ENCODE measurements around the gene SLC30A7.
"Not testable (repeated sequence)": the region's sequence is repeated elsewhere in the genome, so short reads cannot be mapped to it uniquely, and the experiment has no call there.

Gene SLC30A7

DNA sequence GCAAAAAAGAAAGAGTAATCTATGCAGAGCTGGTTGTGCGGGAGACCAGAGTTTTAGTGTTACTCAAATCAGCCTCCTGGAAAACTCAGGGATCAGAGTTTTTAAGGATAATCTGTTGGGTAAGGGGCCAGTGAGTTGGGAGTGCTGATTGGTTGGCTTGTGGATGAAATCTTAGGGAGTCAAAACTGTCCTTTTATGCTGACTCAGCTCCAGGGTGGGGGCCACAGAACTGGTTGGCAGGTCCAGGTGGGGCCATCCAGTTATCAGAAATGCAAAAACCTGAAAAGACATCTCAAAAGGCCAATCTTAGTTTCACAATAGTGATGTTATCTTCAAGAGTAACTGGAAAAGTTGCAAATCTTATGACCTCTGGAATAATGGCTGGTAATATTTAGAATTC lies 4.5 kb upstream of the SLC30A7 start:
- DNase-seq (ENCODE audit: low read depth), result no peak

DNA sequence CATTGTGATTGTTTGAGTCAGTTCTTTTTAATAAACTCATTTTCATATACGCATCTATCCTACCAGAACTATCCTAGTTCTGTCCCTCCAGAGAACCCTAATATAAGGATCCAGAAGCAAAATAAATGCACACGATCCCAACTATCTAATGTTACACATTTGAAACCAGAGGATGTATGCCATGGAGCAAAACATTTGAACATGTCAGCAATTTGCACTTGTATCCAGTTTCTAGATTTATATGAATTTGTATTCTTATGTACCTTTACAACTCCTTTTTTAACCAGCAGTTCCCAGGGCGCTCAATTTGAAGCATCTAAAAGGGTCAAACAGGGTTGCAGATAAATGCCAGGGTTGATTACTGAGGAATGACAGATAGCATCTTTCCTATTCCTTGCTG lies 3.3 kb upstream of the SLC30A7 start:
- no peak for DNase-seq (ENCODE audit: low read depth)

DNA sequence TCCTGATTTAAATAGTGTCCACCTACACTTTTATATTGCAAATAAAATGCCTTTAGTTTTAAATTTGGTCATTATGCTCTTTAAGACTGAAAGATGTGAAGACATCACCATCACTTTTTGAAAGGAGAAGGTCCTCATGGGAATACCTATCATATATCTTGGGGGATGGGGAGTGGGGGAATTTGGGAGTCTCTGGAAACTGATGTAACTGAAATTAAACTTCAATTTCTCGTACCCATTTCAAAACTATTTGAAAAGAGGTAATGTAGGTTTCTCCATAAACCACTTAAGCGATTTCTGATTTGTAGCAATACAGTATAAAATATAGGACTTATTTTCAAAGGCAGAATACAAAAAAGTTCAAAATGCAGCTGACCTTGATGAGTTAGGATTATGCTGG lies 2.2 kb upstream of the SLC30A7 start:
- DNase-seq (ENCODE audit: low read depth), result no peak

DNA sequence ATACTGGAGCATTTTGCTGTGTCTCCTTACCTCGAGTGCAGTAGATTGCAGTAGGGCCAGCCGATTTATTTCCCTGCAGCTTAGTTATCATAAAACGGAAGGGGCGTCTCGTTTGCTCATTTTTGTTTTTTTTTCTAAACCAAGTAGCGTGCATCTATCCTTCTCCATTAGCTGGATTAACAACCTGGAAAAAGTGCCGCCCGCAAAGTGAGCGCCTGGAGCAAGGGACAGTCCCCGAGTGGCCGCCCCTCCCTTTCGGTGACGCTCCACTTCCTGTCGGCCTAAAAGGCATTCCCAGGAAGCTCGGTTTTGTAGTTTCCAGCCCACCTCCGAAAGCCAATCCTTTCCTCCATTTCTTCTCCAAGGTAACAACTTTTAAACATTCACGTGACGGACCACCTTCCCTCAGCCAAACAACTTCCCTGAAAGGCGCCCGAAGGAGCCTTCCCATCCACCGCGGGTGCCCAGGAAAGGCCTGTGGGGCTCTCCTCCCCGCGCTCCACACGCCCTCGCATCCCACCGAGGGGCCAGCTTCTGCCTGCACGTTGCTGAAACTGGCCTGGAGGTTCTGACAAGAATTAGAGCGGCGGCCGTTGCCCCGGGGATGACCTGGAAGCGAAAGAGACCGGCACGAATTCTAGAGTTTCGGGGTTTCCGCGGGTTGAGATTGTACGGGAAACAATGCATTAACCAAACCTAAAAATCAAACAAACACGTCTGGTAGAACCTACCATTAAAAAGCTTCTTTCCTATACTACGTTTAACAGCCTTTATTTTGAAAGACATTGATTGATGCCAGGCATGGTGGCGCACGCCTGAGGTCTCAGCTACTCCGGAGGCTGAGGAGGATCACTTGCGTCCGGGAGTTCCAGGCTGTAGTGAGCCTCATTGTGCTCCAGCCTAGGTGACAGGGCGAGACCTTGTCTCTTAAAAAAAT lies 1.0 kb upstream of the SLC30A7 start, which contains the start of gene EXTL2:
Gene EXTL2, minus strand, starts transcription at position 240 of the 937 bp plus-strand sequence. CDS start 6,085 bp downstream, outside the sequence.
- DNase-seq (ENCODE audit: low read depth), result peak; percentile 64

DNA sequence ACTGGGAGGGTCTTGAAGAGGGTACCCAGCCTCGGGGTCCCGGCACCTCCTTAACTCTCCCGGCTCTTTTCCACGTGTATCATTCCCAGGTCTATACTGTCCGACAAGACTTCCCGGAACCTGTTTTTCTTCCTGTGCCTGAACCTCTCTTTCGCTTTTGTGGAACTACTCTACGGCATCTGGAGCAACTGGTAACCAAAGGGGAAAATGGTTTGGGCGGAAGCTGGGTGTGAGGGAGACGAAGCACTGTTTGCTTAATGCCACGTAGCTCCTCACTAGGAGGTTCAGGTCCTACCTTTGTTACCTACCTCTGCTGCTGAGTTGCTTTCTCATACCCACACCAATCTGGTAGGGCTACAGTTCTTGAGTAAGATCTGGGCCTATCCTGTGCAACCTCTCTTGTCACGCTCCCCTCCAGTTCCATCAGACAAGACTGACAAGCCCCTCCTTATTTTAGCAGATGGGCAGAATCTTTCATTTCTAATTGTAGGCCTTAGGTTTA lies 642 bp downstream of the SLC30A7 start:
- DNase-seq (ENCODE audit: low read depth), result peak; percentile 78

DNA sequence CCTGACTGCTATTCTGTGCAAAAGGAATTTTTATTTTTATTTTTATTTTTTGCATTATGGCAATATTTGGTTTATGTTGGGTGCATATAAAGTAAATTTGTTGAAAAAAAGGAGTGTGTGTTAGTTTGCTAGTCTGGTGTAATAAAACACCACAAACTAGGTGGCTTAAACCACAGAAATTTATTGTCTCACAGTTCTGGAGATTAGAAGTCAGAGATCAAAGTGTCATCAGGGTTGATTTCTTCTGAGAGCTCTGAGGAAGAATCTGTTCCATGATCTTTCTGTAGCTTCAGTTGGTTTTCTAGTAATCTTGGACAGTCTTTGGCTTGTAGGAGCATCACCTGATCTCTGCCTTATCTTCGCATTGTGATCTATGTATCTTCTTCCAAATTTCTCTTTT lies 6.5 kb downstream of the SLC30A7 start:
- peak; percentile 8 for DNase-seq (ENCODE audit: low read depth)

DNA sequence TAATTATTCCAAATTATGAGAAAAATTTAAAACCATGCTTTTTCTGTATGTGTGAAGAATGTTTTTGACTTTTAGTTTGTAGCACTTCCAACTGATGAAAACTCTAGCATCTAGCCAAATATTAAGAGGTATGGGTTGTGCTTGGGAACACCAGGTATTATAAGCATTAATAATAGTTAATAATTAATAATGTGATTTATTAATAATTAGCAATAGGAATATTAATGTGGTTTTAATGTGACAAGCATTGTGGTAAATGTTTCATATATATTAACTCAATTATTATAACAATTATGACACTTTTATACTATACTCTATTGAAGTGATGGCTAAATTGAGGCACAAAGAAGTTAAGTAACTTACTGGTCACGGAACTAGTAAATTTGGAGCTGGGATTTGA lies 7.9 kb downstream of the SLC30A7 start:
- DNase-seq (ENCODE audit: low read depth), result no peak

DNA sequence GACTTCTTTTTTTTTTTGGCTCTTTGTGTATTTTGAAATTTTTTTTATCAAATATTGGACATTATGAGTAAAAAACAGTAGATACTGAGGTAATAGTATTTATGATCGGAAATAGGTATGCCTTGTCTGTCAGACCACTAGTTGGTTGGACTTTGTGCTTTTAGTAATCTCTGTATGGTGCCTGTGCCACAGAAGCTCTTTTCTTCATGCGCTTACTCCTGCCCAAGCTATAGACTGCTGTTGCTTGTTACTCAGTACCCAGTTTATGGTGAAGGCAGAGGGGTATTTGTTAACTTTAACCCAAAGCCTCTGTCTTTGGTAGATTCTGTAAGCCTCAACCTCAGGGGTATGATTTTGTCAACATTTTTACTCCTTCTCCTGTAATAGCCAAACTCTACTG lies 8.6 kb downstream of the SLC30A7 start:
- no peak for DNase-seq (ENCODE audit: low read depth)

DNA sequence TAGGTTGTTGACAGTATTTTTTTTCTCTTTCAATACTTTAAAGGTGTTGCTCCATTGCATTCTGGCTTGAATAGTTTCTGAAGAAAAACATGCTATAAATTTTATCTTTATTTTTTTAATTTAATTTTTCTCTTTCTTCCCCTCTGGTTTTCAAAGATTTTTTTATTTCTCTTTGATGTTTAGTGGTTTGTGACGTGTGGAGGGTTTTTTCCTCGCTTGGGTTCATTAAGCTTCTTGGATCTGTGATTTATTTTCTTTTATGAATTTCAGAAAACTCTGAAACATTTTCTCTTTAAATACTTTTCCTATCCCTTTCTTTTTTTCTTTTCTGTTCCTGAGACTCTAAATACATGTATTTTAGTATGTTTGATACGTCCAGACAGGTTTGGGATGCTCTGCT lies 9.3 kb downstream of the SLC30A7 start:
- DNase-seq (ENCODE audit: low read depth), result no peak

DNA sequence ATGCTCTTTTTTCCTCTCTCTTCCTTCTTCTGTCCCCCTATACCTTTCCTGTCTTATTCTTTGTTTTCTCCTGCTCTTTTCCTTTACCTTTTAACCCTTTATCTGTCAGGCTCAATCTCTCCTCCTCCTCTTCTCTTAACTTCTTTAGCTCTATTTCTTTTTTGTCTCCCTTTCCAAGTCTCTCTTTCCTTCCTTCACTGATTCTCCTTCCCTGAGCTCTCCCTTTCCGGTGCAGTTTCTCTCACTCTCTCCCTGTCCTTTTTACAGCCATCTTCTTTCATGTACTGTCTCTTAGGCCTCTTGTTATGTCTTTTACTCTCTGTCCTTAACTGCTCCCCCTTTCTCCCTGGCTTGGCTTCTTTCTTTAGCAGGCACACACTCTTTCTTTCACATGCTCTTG lies 12.0 kb downstream of the SLC30A7 start:
- no peak for DNase-seq (ENCODE audit: low read depth)

DNA sequence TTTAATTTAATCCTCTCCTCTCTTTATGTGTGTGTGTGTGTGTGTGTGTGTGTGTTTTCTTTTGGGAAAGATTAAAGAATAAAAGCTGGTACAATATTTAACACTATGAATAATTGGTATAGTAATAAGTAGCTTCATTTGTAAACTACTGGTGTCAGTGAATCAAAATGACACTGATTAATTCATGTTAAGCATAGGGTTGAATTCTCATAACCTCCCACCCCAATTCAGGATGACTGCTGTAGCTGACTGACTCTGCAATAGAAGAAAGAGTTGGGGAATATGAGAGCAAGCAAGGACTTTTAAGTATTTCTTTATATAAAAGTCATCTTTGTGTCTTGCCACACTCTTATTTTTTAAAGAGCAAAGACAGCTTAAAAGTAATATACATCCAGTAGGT lies 13.1 kb downstream of the SLC30A7 start:
- DNase-seq (ENCODE audit: low read depth), result no peak

DNA sequence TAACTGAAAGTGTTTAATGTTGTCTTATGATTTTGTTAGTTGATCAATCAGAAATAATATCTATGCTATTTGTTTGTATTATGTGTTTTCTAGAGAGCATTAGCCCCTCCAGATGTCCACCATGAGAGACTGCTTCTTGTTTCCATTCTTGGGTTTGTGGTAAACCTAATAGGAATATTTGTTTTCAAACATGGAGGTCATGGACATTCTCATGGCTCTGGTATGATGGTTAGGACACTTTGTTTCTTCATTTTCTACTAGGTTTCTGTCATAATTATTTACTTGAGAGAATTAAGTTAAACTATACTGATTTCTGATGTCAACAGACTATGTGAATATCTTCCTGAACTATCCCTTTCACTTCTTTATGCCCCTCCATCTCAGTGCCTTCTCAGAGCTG lies 16.1 kb downstream of the SLC30A7 start:
- DNase-seq (ENCODE audit: low read depth), result peak; percentile 50

DNA sequence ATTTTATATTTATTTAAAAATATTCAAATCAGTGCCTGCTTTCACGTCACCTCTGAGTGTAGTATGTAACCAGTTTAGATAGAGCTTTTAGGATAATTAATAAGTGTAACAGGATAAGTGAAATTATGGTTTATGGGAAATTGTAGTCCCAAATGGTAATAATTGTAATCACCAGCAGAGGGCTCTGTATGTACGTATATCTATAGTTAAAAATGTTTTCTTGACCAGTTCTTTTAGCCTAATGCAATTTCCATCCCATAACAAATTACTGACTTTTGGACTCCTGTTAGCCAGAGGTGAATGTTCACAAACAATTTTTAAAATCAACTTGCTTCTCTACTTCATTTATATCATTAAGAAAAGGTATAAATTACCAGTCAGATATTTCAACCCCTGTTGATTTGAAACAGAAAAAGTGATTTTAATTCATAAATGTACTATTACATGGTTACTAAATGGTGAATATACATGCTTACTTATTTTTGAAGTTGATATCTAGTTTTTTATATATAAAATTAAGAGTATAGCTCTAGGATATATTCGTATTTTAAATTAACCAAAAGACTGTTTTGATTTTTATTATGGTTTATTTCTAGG lies 25.3 kb downstream of the SLC30A7 start:
- peak; percentile 55 for DNase-seq (ENCODE audit: low read depth)

DNA sequence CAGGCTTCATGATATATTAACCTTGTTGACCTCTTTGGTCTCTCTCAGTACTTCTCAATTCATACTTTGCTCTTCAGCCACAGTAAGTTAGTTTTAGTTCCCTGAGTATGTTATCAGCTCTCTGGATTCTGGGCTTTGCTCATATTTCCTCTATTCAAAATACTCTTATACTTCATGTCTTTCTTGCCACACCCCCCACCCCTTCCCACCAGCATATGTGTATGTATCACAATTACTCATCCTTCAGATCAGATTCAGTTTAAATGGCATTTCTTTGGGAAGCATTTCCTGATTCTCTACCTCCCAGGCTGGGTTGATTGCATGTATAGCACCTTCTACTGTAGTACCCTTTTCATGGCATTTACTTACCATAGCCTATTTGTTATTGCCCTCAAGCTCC lies 28.3 kb downstream of the SLC30A7 start:
- DNase-seq (ENCODE audit: low read depth), result no peak

DNA sequence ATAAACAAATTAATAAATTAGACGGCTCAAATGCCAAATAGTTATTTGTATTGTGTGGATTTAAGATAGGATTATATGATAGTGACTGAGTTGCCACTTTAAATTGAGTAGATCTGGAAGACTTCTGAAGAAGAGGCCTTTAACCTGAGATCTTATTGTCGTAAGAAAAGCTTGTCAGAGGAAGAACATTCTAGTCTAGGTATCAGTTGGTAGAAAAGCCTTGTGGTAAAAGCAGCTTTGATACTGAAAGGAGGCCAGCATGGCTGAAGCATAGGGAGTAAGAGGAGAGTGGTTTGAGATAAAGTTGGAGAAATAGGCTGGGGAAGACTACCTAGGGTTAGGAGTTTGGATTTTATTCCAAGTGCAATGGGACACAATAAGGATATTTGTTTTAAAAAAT lies 29.1 kb downstream of the SLC30A7 start:
- DNase-seq (ENCODE audit: low read depth), result no peak

DNA sequence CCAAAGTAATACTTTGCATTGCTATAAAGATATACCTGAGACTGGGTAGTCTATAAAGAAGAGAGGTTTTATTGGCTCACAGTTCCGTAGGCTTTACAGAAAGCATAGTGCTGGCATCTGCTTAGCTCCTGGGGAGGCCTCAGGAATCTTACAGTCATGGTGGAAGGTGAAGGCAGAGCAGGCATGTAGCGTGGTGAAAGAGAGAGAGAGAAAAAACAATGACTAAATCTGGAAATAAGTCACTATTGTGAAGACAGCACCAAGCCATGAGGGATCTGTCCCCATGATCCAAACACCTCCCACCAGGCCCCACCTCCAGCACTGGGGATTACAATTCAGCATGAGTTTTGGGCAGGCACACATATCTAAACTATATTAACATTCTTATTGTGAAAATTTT lies 30.4 kb downstream of the SLC30A7 start:
- DNase-seq (ENCODE audit: low read depth), result no peak

DNA sequence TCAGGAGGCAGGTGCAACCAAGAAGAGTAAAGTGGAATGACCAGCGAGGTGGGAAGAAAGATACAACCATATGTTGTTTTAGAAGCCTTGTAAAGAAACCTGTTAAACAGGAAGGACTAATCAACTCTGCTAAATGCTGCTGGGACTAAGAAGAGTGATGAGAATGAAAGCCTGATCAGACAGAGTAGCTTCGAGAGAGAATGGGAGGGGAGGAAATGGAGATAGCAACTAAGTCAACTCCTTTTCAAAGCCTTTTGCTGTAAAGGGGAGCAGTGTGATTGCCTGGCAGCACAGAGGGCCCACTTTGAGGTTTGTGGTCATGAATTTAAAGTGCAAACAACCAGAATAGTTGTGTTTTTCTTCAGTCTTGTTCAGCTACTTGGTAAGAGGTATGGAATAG lies 31.4 kb downstream of the SLC30A7 start:
- DNase-seq (ENCODE audit: low read depth), result no peak

DNA sequence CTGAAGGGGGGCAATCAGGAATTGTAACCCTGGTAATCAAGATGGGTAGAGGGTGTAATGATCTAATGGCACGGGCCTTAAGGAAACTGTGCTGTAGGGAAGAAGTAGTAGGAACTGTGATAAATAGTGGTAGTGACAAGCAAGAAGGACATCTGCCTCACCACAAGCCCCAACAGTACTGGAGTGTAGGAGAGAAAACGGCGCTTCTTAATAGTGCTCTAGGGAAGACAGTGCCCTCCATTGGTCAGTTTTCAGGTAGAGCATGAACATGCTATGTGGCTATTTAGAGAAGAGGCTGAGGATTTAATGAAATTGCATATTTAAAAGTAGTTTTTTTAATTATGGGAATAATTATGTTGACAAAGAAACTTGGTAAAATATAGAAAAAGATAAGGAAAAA lies 32.2 kb downstream of the SLC30A7 start:
- DNase-seq (ENCODE audit: low read depth), result no peak

DNA sequence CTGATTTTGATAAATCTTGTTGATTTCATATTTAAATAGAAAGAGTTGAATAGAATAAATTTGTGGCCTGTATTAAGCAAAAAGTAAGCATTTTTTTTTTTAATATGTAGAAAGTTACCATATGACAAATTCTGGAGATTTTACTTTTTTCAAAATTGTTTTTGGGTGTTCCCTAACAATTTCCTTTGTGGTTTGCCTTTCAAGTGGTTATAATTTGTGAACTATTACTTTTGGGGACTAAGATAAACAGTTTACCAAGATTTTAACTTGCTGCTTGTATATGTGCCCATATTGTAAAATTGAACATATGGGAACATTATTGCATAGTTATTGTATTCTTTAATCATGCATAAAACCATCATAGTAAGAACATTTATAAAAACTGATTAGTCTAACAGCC lies 34.6 kb downstream of the SLC30A7 start:
- DNase-seq (ENCODE audit: low read depth), result no peak

DNA sequence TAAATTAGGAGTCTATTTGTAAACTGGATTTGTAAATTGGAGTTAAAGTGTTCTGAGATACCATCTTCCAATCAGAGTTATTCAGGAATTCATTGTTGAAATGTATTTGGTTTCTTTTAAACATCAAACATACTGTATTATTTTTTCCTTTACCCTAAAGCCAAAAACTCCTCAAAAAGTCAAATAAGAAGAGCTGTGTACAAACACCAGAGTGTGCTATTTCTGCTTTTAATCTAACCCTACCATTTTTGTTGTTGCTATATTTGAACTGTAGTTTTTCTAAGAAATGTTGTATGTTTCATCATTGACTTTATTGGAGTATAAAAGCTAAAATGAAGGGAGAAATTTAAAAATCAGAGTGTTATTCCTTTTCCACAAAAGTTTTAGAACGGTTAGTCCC lies 35.8 kb downstream of the SLC30A7 start:
- DNase-seq (ENCODE audit: low read depth), result no peak

DNA sequence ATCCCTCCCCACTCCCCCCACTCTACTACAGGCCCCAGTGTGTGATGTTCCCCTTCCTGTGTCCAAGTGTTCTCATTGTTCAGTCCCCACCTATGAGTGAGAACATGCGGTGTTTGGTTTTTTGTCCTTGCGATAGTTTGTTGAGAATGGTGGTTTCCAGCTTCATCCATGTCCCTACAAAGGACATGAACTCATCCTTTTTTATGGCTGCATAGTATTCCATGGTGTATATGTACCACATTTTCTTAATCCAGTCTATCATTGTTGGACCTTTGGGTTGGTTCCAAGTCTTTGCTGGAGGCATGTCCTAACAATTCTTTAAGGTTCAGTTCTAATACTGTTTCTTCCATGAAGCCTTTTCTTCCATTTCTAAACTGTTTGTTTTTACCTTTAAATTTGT lies 37.7 kb downstream of the SLC30A7 start:
- not testable (repeated sequence) for DNase-seq (ENCODE audit: low read depth)

DNA sequence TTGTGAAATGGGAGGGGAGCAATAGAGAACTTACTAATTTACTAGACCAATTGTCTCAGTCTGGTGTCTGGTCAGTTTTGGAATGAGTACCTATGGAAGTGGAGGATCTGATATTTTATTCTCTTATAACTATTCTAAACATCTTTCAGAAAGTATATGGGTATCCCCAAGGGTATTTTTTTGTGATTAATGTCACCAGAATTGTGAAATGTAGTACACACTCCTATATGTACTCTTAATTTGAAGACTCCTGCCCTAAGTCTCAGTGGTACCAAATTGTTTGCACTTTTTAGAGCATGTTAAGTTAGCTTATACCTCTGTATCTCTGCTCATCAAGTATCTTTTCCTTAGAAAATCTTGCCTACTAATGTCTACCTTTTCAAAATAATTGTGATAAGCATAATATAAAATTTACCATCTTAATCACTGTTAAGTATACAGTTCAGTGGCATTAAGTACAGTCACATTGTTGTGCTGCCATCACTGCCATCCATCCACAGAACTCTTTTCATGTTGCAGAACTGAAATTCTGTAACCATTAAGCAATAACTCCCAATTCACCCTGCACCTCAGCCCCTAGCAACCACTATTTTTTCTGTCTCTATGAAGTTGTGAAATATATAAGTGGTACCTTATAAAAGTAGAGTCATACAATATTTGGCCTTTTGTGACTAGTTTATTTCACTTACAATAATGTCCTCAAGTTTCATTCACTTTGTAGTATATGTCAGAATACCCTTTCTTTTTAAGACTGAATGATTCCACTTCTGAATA lies 40.5 kb downstream of the SLC30A7 start:
- DNase-seq (ENCODE audit: low read depth), result no peak

DNA sequence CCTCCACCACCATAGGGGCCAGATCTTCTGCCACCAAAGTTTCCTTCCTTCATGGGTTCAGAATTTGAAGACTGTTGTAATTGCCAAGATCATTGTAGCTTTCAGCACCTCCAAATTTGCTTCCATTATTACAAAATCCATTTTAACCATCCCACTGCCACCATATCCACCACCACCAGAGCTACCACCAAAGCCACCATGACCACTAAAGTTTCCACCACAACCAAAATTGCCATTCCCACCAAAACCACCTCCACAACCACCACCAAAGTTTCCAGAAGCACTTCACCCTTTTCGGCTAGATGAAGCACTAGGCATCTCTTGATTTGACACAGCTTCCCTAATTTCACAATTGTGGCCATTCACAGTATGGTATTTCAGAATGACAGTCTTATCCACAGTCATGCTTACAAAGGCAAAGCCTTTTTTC lies 45.2 kb downstream of the SLC30A7 start:
- DNase-seq (ENCODE audit: low read depth), result no peak
